Measurements from ENCODE around the gene URM1. TPM values are rescaled to one million over a fixed set of nuclear protein-coding genes. Genes with fewer than 3 reads are reported as not detected.

Gene URM1
- total RNA-seq, 4 donors from 2014 or later = 22.7 to 31.5 (median 25.5) TPM

DNA sequence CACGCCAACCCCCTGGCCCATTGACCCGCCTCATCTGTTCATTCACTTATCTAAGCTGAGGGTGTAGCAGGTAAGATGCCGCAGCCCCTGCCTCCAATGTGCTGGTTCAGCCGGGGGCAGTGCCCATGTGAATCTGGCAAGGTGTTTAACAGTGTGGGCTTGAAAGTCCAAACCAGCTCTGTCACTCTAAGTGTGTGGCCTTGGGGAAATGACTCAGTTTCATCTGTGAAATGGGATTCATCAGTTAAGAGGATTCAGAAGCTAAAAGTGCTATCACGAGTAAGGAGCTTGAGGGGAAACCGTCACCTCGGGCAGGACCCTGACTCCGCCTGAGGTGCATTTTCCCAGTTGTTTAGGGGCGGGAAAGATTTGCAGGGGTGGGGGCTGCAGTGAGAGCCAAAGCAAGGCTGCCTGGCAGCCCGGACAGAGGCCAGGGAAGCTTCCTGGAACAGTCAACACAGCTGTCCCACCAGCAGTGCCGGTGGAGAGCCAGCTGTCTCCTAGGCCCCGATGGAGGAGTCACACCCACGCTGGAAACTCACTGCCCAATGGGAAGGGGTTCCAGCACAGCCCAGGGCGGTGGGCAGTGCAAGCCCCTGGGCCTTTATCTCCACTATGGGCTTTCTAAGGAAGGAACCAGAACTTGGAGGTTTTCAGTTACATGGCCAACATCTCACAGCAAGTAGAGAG, 9.7 kb upstream of the URM1 start:
- Histone ChIP-seq H3K4me1 (peaks cover 15 to 37% (median 26%) of the 10 kb centered on the region in 3 donors), H3K27ac (peak overlapping the region; percentile 32 to 70 (median 59)), H3K36me3 (peaks cover 0 to 44% (median 0%) of the 10 kb centered on the region in 3 donors), H3K4me3 (peak overlapping the region; percentile 24 to 67 (median 49)), H3K27me3 (no peaks in the 10 kb centered on the region), H3K9me3 (no peaks in the 10 kb centered on the region)
- intact Hi-C loops (cut with DNase I) = loop anchor here (10.0 kb wide), 1 partner anchor 53 kb away; no protein-coding TSS in a partner anchor
- TF ChIP-seq, protein P1, sequence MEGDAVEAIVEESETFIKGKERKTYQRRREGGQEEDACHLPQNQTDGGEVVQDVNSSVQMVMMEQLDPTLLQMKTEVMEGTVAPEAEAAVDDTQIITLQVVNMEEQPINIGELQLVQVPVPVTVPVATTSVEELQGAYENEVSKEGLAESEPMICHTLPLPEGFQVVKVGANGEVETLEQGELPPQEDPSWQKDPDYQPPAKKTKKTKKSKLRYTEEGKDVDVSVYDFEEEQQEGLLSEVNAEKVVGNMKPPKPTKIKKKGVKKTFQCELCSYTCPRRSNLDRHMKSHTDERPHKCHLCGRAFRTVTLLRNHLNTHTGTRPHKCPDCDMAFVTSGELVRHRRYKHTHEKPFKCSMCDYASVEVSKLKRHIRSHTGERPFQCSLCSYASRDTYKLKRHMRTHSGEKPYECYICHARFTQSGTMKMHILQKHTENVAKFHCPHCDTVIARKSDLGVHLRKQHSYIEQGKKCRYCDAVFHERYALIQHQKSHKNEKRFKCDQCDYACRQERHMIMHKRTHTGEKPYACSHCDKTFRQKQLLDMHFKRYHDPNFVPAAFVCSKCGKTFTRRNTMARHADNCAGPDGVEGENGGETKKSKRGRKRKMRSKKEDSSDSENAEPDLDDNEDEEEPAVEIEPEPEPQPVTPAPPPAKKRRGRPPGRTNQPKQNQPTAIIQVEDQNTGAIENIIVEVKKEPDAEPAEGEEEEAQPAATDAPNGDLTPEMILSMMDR (IDR thresholded peaks at IDR 0.05) = no peak
- no peak for TF ChIP-seq POLR2A (IDR thresholded peaks at IDR 0.05)
- WGBS, 2 donors = 35 to 37% methylated on average over 8 to 9 of the region's 14 CpGs
- DNase-seq = no peak

DNA sequence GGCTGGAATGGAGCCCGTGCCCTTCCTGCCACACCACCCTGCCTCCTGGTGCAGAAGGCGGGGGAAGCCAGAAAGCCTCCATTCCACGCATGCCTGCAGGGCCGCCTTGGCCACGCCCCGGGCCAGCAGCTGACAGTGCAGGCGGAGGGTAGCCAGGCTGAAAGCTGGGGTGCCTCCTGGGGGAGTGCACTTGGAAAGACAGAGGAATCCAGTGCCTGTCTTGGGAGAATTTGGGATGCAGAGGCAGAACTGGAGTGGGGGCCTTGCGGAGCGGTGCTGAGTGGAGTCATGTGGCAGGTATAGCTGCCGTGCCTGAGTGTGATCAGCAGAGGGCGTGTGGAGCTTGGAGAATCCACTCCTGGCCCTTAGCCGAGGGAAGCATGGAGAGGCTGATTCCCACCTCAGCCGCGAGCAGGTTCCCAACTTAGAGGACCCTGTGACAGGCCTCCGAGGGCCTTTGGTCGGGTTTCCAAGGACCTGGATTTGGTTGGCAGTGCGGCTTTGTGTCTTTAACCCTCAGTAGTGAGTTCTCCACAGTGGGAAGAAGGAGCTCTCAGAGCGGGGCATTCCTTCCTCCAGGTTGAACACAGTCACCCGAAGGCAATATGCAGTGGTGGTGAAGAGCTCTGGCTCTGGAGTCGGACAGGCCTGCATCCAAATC, 9.1 kb upstream of the URM1 start:
- 3 to 6% methylated on average over 4 to 6 of the region's 20 CpGs for WGBS, 2 donors
- Histone ChIP-seq H3K27ac (peak overlapping the region; percentile 32 to 70 (median 59)), H3K4me3 (peak overlapping the region; percentile 24 to 67 (median 49)), H3K36me3 (peaks cover 0 to 37% (median 0%) of the 10 kb centered on the region in 3 donors), H3K27me3 (no peaks in the 10 kb centered on the region), H3K9me3 (no peaks in the 10 kb centered on the region), H3K4me1 (peaks cover 15 to 37% (median 26%) of the 10 kb centered on the region in 3 donors)
- DNase-seq = no peak
- TF ChIP-seq, protein P1 (IDR thresholded peaks at IDR 0.05) = peak; percentile 80 to 91 (median 84)
- TF ChIP-seq POLR2A (IDR thresholded peaks at IDR 0.05) = no peak
- intact Hi-C loops (cut with DNase I) = loop anchor here (10.0 kb wide), 1 partner anchor 53 kb away; no protein-coding TSS in a partner anchor

DNA sequence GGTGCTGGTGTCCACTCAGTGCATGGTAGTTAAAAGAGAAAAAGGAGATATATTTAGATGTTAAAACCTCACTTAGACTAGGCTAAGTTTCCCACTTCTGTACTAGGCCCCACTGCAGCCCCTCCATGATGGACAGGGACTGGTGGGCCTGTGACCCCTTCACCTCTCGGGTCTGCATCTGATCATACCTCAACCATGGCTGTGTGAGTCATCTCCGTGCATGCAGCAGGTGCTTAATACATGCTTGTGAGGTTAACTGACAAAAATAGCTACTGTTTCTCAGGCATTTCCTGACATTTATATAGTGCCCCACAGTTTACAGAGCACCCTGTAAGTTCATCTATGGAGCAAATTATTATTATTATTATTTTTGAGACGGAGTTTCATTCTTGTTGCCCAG, 8.4 kb upstream of the URM1 start:
- H3K4me1 ChIP-seq = peaks cover 15 to 37% (median 26%) of the 10 kb centered on the region in 3 donors
- H3K36me3 ChIP-seq = peaks cover 0 to 30% (median 0%) of the 10 kb centered on the region in 3 donors
- H3K4me3 ChIP-seq = no peak overlapping the region
- DNase-seq = no peak
- intact Hi-C loops (cut with DNase I) = loop anchor here (10.0 kb wide), 1 partner anchor 52 kb away; no protein-coding TSS in a partner anchor
- H3K27ac ChIP-seq = peak overlapping the region in 3 of 4 donors; percentile 55 to 70 (median 63)
- 77 to 88% methylated on average over 2 to 3 of the region's 3 CpGs for WGBS, 2 donors
- H3K9me3 ChIP-seq = no peaks in the 10 kb centered on the region
- TF ChIP-seq, protein P1 (IDR thresholded peaks at IDR 0.05) = no peak
- TF ChIP-seq POLR2A (IDR thresholded peaks at IDR 0.05) = no peak
- H3K27me3 ChIP-seq = no peaks in the 10 kb centered on the region

DNA sequence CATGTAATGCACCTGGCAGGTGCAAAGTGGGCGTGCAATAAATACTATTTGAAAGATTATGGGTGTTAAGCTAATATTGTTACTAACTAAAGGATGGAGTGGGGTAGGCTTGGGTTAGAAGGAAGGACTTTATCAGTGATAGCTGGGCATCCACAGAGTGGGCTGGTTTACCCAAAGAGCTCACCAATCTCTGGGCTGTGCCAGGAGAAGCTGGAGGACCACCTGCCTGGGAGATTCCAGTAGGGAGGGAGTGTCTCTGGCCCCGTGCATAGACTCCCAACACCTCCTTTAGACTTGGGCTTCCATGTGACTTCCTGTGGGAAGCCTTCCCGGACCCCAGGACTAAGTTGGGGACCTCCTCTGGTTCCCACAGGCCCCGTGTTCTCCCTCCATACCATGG, 5.6 kb upstream of the URM1 start:
- peaks cover 0 to 5% (median 0%) of the 10 kb centered on the region in 3 donors for H3K36me3 ChIP-seq
- 68% methylated on average over 2 to 4 of the region's 4 CpGs for WGBS, 2 donors
- no peak for DNase-seq
- intact Hi-C loops (cut with DNase I) = loop anchor here (10.0 kb wide), 1 partner anchor 49 kb away; no protein-coding TSS in a partner anchor
- peak overlapping the region in 3 of 4 donors; percentile 62 to 79 (median 75) for H3K27ac ChIP-seq
- TF ChIP-seq, protein P1 (IDR thresholded peaks at IDR 0.05) = no peak
- peaks cover 20 to 49% (median 38%) of the 10 kb centered on the region in 3 donors for H3K4me1 ChIP-seq
- H3K9me3 ChIP-seq = no peaks in the 10 kb centered on the region
- H3K4me3 ChIP-seq = peak overlapping the region in 1 of 4 donors; percentile 47
- H3K27me3 ChIP-seq = no peaks in the 10 kb centered on the region

All from esophagus squamous epithelium (tissue), 5 donors.